ENCODE results near the gene DIAPH2.

Gene DIAPH2

GRCh38 chrX:97145934-97146333, 461.3 kb downstream of the DIAPH2 start:
- no peak for TF ChIP-seq GATA2 (IDR thresholded peaks at IDR 0.05; ENCODE audit: low read depth, low read length)
- no peak for TF ChIP-seq GATA3 (IDR thresholded peaks at IDR 0.05; ENCODE audit: low read depth, low read length)

GRCh38 chrX:97155816-97156215, 471.2 kb downstream of the DIAPH2 start:
- TF ChIP-seq GATA3 (IDR thresholded peaks at IDR 0.05; ENCODE audit: low read depth, low read length) (no peak), GATA2 (IDR thresholded peaks at IDR 0.05; ENCODE audit: low read depth, low read length) (no peak)

GRCh38 chrX:97158269-97158668, 473.6 kb downstream of the DIAPH2 start:
- TF ChIP-seq GATA3 (IDR thresholded peaks at IDR 0.05; ENCODE audit: low read depth, low read length): no peak
- no peak for TF ChIP-seq GATA2 (IDR thresholded peaks at IDR 0.05; ENCODE audit: low read depth, low read length)

- TF ChIP-seq GATA3 (IDR thresholded peaks at IDR 0.05; ENCODE audit: low read depth, low read length) (no peak), GATA2 (IDR thresholded peaks at IDR 0.05; ENCODE audit: low read depth, low read length) (no peak)
Observed at GRCh38 chrX:97159916-97160800, 475.5 kb downstream of the DIAPH2 start.

- TF ChIP-seq GATA2 (IDR thresholded peaks at IDR 0.05; ENCODE audit: low read depth, low read length) (no peak), GATA3 (IDR thresholded peaks at IDR 0.05; ENCODE audit: low read depth, low read length) (no peak)
Observed at GRCh38 chrX:97167333-97167732, 482.7 kb downstream of the DIAPH2 start.

GRCh38 chrX:97168646-97169045, 484.0 kb downstream of the DIAPH2 start:
- no peak for TF ChIP-seq GATA2 (IDR thresholded peaks at IDR 0.05; ENCODE audit: low read depth, low read length)
- TF ChIP-seq GATA3 (IDR thresholded peaks at IDR 0.05; ENCODE audit: low read depth, low read length): no peak

- TF ChIP-seq GATA2 (IDR thresholded peaks at IDR 0.05; ENCODE audit: low read depth, low read length): no peak
- TF ChIP-seq GATA3 (IDR thresholded peaks at IDR 0.05; ENCODE audit: low read depth, low read length): no peak
Observed at GRCh38 chrX:97175147-97175546, 490.5 kb downstream of the DIAPH2 start.

GRCh38 chrX:97189668-97190067, 505.0 kb downstream of the DIAPH2 start:
- TF ChIP-seq GATA3 (IDR thresholded peaks at IDR 0.05; ENCODE audit: low read depth, low read length) (no peak), GATA2 (IDR thresholded peaks at IDR 0.05; ENCODE audit: low read depth, low read length) (no peak)

- TF ChIP-seq GATA2 (IDR thresholded peaks at IDR 0.05; ENCODE audit: low read depth, low read length): no peak
- no peak for TF ChIP-seq GATA3 (IDR thresholded peaks at IDR 0.05; ENCODE audit: low read depth, low read length)
Observed at GRCh38 chrX:97199501-97199900, 514.9 kb downstream of the DIAPH2 start.

GRCh38 chrX:97200454-97200853, 515.8 kb downstream of the DIAPH2 start:
- TF ChIP-seq GATA2 (IDR thresholded peaks at IDR 0.05; ENCODE audit: low read depth, low read length) (no peak), GATA3 (IDR thresholded peaks at IDR 0.05; ENCODE audit: low read depth, low read length) (no peak)

GRCh38 chrX:97210501-97210900, 525.9 kb downstream of the DIAPH2 start:
- TF ChIP-seq GATA2 (IDR thresholded peaks at IDR 0.05; ENCODE audit: low read depth, low read length): no peak
- no peak for TF ChIP-seq GATA3 (IDR thresholded peaks at IDR 0.05; ENCODE audit: low read depth, low read length)

- TF ChIP-seq GATA3 (IDR thresholded peaks at IDR 0.05; ENCODE audit: low read depth, low read length) (no peak), GATA2 (IDR thresholded peaks at IDR 0.05; ENCODE audit: low read depth, low read length) (no peak)
Observed at GRCh38 chrX:97211070-97211469, 526.4 kb downstream of the DIAPH2 start.

- TF ChIP-seq GATA3 (IDR thresholded peaks at IDR 0.05; ENCODE audit: low read depth, low read length): no peak
- TF ChIP-seq GATA2 (IDR thresholded peaks at IDR 0.05; ENCODE audit: low read depth, low read length): no peak
Observed at GRCh38 chrX:97215186-97215585, 530.5 kb downstream of the DIAPH2 start.

- TF ChIP-seq GATA3 (IDR thresholded peaks at IDR 0.05; ENCODE audit: low read depth, low read length) (no peak), GATA2 (IDR thresholded peaks at IDR 0.05; ENCODE audit: low read depth, low read length) (no peak)
Observed at GRCh38 chrX:97224148-97224547, 539.5 kb downstream of the DIAPH2 start.

GRCh38 chrX:97229318-97229717, 544.7 kb downstream of the DIAPH2 start:
- TF ChIP-seq GATA3 (IDR thresholded peaks at IDR 0.05; ENCODE audit: low read depth, low read length): no peak
- no peak for TF ChIP-seq GATA2 (IDR thresholded peaks at IDR 0.05; ENCODE audit: low read depth, low read length)

Measured in SH-SY5Y (cell line).